ENCODE results near the gene MAGI1. TPM values are rescaled to one million over a fixed set of nuclear protein-coding genes. Genes with fewer than 3 reads are reported as not detected.

The MAGI1 gene
- total and polyA plus RNA-seq, 4 donors: 9.9 to 88.1 (median 24.6) TPM

DNA sequence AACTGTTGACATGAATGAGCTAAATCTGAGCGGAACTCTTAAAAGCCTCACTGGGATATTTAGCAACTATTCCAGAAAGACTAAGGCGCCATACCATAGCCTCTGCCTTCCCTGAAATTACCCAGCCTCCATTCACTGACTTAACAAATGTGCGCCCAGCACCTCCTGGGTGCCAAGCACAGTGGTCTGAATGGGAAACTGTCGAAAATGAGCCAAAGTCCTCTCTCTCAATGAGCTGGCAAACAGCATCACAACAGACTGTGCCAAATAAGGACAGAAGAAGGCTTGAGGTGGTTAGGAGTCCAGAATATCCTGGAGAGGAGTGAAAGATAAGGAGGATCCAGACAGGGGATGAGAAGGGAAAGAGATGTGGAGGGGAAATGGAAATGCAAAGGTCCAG lies 332.4 kb downstream of the MAGI1 start:
- ATAC-seq (ENCODE audit: insufficient read depth, low FRiP score) (no peak), DNase-seq (no peak)
- TF ChIP-seq, protein P1, sequence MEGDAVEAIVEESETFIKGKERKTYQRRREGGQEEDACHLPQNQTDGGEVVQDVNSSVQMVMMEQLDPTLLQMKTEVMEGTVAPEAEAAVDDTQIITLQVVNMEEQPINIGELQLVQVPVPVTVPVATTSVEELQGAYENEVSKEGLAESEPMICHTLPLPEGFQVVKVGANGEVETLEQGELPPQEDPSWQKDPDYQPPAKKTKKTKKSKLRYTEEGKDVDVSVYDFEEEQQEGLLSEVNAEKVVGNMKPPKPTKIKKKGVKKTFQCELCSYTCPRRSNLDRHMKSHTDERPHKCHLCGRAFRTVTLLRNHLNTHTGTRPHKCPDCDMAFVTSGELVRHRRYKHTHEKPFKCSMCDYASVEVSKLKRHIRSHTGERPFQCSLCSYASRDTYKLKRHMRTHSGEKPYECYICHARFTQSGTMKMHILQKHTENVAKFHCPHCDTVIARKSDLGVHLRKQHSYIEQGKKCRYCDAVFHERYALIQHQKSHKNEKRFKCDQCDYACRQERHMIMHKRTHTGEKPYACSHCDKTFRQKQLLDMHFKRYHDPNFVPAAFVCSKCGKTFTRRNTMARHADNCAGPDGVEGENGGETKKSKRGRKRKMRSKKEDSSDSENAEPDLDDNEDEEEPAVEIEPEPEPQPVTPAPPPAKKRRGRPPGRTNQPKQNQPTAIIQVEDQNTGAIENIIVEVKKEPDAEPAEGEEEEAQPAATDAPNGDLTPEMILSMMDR (IDR thresholded peaks at IDR 0.05; ENCODE audit: control extremely low read depth, extremely low read depth): no peak
- Histone ChIP-seq H3K4me1 (ENCODE audit: control insufficient read depth in 5 of 5, insufficient read depth in 5 of 5, low read length in 5 of 5) (peaks cover 0 to 6% (median 4%) of the 10 kb centered on the region in 5 donors), H3K9ac (ENCODE audit: insufficient read depth in 1 of 2, low read length in 2 of 2) (no peak overlapping the region), H3K9me3 (ENCODE audit: control insufficient read depth in 4 of 4, insufficient read depth in 3 of 4, low read length in 3 of 4) (no peaks in the 10 kb centered on the region), H3K27ac (ENCODE audit: low read depth in 1 of 2, low read length in 1 of 2) (no peak overlapping the region), H3K36me3 (ENCODE audit: control insufficient read depth in 4 of 4, insufficient read depth in 4 of 4, low read length in 4 of 4) (no peaks in the 10 kb centered on the region), H3K27me3 (ENCODE audit: control insufficient read depth in 3 of 3, insufficient read depth in 3 of 3, low read length in 2 of 3) (no peaks in the 10 kb centered on the region), H3K4me3 (no peak overlapping the region)
- 91 to 94% methylated on average over 4 of the region's 4 CpGs for WGBS, 2 donors

- no peak overlapping the region for H3K4me3 ChIP-seq
- no peak overlapping the region for H3K9ac ChIP-seq (ENCODE audit: insufficient read depth in 1 of 2, low read length in 2 of 2)
- no peaks in the 10 kb centered on the region for H3K9me3 ChIP-seq (ENCODE audit: control insufficient read depth in 4 of 4, insufficient read depth in 3 of 4, low read length in 3 of 4)
- H3K27ac ChIP-seq (ENCODE audit: low read depth in 1 of 2, low read length in 1 of 2): no peak overlapping the region
- TF ChIP-seq, protein P1 (IDR thresholded peaks at IDR 0.05; ENCODE audit: control extremely low read depth, extremely low read depth): no peak
- DNase-seq (no peak), ATAC-seq (ENCODE audit: insufficient read depth, low FRiP score) (no peak)
- H3K4me1 ChIP-seq (ENCODE audit: control insufficient read depth in 5 of 5, insufficient read depth in 5 of 5, low read length in 5 of 5): peaks cover 0 to 6% (median 4%) of the 10 kb centered on the region in 5 donors
- no peaks in the 10 kb centered on the region for H3K36me3 ChIP-seq (ENCODE audit: control insufficient read depth in 4 of 4, insufficient read depth in 4 of 4, low read length in 4 of 4)
- no peaks in the 10 kb centered on the region for H3K27me3 ChIP-seq (ENCODE audit: control insufficient read depth in 3 of 3, insufficient read depth in 3 of 3, low read length in 2 of 3)
- WGBS, 2 donors: 77 to 87% methylated on average over 2 of the region's 2 CpGs
These were observed 334.9 kb downstream of the MAGI1 start for GRCh38 chr3:65703820-65704219.

- no peak overlapping the region for H3K4me3 ChIP-seq
- no peak overlapping the region for H3K9ac ChIP-seq (ENCODE audit: insufficient read depth in 1 of 2, low read length in 2 of 2)
- ATAC-seq (ENCODE audit: insufficient read depth, low FRiP score) (no peak), DNase-seq (no peak)
- H3K27ac ChIP-seq (ENCODE audit: low read depth in 1 of 2, low read length in 1 of 2): no peak overlapping the region
- WGBS, 2 donors: 91 to 92% methylated on average over 5 of the region's 5 CpGs
- H3K27me3 ChIP-seq (ENCODE audit: control insufficient read depth in 3 of 3, insufficient read depth in 3 of 3, low read length in 2 of 3): no peaks in the 10 kb centered on the region
- no peaks in the 10 kb centered on the region for H3K9me3 ChIP-seq (ENCODE audit: control insufficient read depth in 4 of 4, insufficient read depth in 3 of 4, low read length in 3 of 4)
- H3K36me3 ChIP-seq (ENCODE audit: control insufficient read depth in 4 of 4, insufficient read depth in 4 of 4, low read length in 4 of 4): no peaks in the 10 kb centered on the region
- TF ChIP-seq, protein P1 (IDR thresholded peaks at IDR 0.05; ENCODE audit: control extremely low read depth, extremely low read depth): no peak
- peaks cover 0 to 6% (median 4%) of the 10 kb centered on the region in 5 donors for H3K4me1 ChIP-seq (ENCODE audit: control insufficient read depth in 5 of 5, insufficient read depth in 5 of 5, low read length in 5 of 5)
These were observed 335.7 kb downstream of the MAGI1 start for GRCh38 chr3:65703026-65703425.

GRCh38 chr3:65702202-65702601 lies 336.5 kb downstream of the MAGI1 start:
- WGBS, 2 donors: 88% methylated on average over 2 of the region's 2 CpGs
- no peak overlapping the region for H3K9ac ChIP-seq (ENCODE audit: insufficient read depth in 1 of 2, low read length in 2 of 2)
- peaks cover 0 to 6% (median 2%) of the 10 kb centered on the region in 5 donors for H3K4me1 ChIP-seq (ENCODE audit: control insufficient read depth in 5 of 5, insufficient read depth in 5 of 5, low read length in 5 of 5)
- DNase-seq (no peak), ATAC-seq (ENCODE audit: insufficient read depth, low FRiP score) (no peak)
- TF ChIP-seq, protein P1 (IDR thresholded peaks at IDR 0.05; ENCODE audit: control extremely low read depth, extremely low read depth): no peak
- H3K27me3 ChIP-seq (ENCODE audit: control insufficient read depth in 3 of 3, insufficient read depth in 3 of 3, low read length in 2 of 3): no peaks in the 10 kb centered on the region
- no peaks in the 10 kb centered on the region for H3K9me3 ChIP-seq (ENCODE audit: control insufficient read depth in 4 of 4, insufficient read depth in 3 of 4, low read length in 3 of 4)
- H3K36me3 ChIP-seq (ENCODE audit: control insufficient read depth in 4 of 4, insufficient read depth in 4 of 4, low read length in 4 of 4): no peaks in the 10 kb centered on the region
- no peak overlapping the region for H3K27ac ChIP-seq (ENCODE audit: low read depth in 1 of 2, low read length in 1 of 2)
- H3K4me3 ChIP-seq: no peak overlapping the region

Measured in lung (tissue), 12 donors.